GM19238 (cell line): ENCODE data around the gene KRT5.

Experiments used
- DNase-seq: peaks from one replicate; pipeline ENCODE4 v3.0.0; 2011; ENCODE audit warnings: low spot score; ENCODE audit not compliant: insufficient read length

The KRT5 gene

DNA sequence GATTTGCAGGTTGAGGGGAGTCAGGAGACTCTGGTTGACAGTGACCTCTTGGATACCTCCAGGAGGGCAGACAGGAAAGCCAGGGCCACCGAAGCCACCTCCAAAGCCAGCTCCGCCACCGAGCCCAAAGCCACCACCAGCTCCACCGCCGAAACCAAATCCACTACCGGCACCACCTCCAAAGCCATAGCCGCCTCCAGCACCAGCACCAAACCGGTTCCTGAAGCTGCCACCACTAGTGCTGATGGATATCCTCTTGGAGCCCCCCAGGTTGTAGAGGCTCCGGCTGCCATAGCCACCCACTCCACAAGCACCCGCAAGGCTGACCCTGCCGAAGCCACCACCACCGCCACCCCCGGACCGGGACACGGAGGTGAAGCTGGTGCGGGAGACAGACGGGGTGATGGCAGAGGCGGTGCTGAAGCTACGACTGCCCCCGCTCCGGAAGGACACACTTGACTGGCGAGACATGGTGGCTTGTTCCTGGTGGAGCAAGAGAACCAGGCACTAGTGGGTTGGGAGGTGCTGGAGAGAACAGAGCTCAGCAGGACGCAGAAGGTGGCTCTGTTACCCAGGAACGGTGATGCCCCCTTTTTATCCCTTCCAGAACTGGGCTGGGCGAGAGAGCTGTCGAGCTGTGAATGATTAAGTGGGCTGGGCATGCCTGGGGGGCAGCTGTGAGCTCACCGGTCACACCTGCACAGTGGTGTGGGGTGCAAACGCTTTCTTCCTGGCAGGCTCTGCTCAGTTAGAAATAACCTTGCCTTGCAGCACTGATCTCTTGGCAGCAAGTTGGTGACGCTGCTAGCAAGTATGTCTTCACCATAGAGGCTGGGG is at the start of gene KRT5:
Gene KRT5 (minus strand): TSS at position 569 of the 837 bp plus-strand sequence. CDS start 98 bp downstream, at position 471.
- DNase-seq = no peak

- DNase-seq = no peak
Measured at GRCh38 chr12:52568111-52568510, 47.9 kb upstream of the KRT5 start.

DNA sequence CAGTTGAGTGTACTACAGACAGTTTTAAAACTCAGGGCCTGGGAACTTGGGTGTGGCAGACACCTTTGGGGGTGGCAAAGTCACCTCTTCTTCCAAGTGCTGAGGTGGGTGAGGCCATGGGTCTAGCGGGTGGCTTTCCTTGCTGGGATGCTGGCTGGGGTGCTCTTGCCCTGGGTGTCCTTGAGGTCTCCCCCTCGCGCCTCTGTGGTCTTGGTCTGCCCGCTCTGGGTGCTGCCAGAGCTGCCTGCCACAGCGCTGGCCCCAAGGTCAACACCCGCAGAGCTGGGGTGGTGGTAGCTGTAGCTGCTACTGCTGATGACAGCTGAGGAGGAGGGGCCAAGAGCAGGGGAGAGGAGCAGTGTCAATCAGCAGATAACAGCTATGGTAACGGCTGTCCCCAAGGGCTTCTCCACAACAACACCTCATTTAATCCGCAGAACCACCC is 46.7 kb upstream of the KRT5 start:
- no peak for DNase-seq

DNA sequence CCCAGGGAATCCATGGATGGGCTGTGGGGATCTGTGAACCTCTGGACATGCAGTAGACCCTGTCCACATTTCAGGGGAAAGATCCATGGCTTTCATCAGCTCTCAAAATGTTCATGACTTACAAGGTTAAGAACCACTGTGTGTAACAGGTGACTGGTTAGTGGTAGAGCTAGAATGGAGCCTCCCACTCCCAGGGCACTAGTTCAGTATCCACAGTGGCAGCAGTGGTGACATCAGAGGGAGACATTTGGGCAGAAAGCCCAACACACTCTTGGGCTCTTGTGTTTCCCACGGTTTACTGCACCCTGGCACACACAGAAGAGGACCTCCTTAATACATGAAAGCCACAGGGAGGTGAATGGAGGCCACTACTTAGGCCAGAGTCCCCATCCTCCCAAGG is 44.4 kb upstream of the KRT5 start:
- no peak for DNase-seq

DNA sequence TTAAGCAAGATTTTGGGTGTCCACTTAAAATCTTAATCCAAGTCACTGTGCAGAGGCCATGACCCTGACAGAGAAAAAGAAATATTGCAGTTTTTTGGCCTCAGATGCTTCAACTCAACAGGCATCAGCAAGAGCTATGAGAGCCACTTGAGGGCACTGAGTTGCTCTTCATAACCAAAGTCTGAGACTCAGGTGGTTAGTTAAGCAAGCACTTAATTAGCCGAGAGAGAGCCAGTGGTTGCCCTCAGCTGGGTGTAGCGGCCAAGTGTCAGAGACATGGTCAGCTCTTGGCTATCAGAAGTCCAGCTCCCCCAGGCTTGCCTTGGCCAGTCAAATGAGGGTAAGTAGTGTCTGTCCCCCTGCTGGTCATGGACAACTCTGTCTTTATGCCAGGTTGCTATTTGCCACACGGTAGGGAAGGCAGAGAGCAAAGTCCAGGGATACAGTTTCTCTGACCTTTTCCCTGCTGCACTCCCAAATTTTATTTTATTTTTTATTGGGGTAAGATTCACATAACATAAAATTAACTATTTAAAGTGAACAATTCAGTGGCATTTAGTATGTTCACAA is 41.8 kb upstream of the KRT5 start:
- no peak for DNase-seq

- no peak for DNase-seq
Measured at GRCh38 chr12:52559979-52560378, 39.8 kb upstream of the KRT5 start.

- DNase-seq = no peak
Measured at GRCh38 chr12:52558781-52559445, 38.7 kb upstream of the KRT5 start.

- DNase-seq = no peak
Measured at GRCh38 chr12:52557476-52557875, 37.3 kb upstream of the KRT5 start.

DNA sequence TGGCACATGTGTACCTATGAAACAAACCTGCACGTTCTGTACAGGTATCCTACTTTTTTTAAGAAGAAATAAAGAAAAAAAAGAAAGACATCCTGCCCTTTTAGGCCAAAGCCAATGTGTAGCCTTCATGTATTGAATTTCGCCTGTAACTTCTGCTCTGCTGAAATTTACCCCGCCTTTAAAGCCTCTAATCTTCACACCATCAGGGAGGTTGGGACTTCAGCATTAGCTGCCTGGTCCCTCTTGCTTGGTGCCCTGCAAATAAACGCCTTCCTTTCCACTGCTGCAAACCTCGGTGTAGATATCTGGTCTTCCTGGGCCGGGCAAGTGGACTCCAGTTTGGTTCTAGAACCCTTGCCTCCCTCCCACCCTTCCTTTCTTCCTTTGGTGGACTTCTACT is 35.4 kb upstream of the KRT5 start:
- DNase-seq = no peak

DNA sequence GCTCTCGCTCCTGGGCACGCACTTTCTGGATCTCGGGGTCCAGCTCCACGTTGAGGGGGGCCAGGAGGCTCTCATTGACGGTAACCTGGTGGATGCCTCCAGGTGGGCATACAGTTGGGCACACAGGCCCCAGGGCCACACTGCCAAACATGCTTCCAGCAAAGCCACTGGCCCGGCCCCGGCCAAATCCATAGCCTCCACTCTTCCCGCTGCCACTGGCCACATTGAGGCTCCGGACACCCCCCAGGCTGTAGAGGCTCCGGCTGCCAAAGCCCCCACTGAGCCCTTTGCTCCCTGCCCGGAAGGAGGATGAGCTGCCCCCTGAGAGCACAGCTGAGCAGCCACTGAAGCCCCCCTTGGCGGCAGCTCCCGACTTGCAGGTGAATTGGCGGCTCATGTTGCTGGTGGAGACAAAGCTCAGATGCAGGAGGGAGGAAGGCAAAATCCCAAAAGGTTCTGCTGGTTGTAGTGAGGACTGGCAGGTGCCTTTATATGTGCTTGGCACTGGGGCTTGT is 32.5 kb upstream of the KRT5 start, which contains the start of gene KRT71:
Gene KRT71 (minus strand): TSS at position 465 of the 515 bp plus-strand sequence. CDS start 68 bp downstream, at position 397.
- no peak for DNase-seq

DNA sequence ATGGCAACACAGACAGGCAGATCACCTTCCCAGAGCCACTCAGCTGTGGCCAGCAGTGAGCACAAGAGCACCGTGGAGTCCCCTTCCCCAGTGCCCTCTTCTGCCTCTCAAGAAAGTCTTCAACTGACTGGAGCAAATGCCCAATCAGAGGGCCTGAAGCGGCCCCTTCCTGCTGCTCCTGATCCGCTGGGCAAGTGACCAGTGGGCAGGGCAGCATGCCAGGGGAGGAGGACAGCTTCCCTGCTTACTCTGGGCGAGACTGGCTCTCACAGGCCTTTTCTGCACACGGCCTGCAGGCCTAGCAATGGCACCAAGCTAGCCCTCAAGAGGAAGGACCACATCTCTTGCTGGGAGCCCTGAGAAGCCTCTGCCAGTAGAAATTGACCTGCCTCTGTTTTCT is 31.9 kb upstream of the KRT5 start:
- DNase-seq = no peak

- DNase-seq = no peak
Measured at GRCh38 chr12:52551216-52551865, 31.1 kb upstream of the KRT5 start.

DNA sequence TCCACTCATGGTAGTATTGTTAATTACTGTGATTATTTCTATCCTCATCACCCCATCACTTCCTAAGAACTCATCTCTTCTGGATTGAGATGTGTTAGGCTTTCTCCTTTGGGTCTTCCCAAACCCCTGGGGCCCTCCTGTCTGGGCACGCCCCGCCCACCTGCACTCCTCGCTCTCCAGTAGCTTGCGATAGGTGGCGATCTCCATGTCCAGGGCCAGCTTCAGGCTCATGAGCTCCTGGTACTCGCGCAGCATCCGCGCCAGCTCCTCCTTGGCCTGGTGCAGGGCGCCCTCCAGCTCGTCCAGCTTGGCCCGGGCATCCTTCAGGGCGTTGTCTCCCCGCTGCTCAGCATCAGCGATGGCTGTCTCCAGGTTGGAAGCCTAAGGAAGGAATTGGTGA is 25.9 kb upstream of the KRT5 start:
- DNase-seq = no peak

DNA sequence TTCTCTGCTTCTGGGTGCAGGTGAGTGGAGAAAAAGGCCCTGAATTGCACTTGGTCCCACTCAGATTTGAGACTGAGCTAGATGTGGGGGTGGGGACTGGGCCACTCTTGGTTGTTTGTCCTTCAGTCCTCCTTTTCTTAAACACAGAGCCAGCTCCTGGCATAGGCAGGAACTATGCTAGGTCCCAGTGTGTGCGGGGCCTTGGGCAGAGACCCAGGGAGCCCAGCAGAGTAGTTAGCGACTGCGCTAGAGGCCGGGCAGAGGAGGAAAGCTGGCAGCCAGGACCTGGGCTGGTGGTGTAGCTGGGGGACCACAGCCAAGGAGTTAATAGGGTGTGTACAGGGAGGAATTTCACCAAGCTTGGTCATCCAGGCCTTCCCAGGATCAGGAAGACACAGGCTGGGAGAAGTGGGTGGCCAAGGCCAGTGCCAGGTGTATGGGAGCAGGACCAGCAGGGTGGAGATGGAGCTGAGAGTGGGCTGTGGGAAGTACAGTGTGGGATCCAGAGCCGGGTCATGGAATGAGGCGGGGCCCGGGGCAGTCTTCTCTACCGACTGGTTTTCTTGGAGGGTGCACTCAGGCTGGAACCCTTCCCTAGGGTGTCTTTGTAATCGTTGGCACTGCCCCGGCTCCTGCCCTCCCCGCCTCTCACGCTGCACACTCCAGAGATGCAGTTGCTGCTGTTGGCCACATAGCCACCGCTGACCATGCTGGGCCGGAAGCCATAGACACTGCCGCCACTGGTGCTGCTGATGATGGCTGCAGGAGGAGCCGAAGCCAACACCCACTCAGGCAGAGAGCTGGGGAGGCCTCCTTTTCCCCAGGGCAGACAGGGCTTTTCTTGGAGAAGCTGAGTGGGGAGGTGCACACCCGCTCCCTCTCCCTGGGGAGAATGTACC is 24.0 kb upstream of the KRT5 start:
- no peak for DNase-seq

- DNase-seq = no peak
Measured at GRCh38 chr12:52542785-52543318, 22.7 kb upstream of the KRT5 start.

DNA sequence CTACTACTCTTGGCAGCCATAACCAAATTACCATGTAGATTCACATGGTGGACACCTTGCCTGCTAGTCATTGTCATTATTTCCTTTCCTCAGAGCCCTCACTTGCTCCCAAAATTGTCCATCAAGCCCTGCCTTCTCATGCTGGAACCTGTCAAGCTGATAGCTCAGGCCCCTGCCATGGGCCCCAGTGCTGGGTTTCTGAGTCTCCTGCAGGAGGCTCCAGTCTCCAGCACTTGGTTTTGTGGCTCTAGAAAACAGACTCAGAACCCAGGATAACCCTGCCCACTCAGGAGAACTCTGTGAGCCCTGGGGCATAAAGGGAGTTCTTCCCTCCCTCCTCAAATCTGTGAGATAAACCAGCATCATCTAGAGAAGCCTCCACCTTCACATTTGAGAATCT is 22.0 kb upstream of the KRT5 start:
- no peak for DNase-seq

DNA sequence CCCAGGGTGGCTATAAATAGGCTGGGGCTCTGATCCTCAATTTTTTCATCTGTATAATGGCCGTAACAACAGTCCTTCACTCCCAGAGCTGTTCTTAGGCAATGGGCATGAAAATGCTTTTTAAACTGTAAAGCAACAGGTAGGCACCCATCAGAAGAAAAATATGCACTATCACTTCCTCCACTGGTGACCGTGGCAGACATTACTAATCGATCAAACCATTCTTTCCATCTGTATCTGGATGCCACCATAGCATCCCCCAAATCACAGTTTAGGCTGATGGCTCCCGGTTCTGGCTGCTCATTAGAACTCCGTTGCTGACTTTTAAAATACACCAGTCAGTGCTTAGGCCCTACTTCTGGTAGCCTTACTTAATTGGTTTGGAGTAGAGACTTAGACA is 21.5 kb upstream of the KRT5 start:
- no peak for DNase-seq

- no peak for DNase-seq
Measured at GRCh38 chr12:52540531-52540930, 20.3 kb upstream of the KRT5 start.

- no peak for DNase-seq
Measured at GRCh38 chr12:52539821-52540173, 19.6 kb upstream of the KRT5 start.

DNA sequence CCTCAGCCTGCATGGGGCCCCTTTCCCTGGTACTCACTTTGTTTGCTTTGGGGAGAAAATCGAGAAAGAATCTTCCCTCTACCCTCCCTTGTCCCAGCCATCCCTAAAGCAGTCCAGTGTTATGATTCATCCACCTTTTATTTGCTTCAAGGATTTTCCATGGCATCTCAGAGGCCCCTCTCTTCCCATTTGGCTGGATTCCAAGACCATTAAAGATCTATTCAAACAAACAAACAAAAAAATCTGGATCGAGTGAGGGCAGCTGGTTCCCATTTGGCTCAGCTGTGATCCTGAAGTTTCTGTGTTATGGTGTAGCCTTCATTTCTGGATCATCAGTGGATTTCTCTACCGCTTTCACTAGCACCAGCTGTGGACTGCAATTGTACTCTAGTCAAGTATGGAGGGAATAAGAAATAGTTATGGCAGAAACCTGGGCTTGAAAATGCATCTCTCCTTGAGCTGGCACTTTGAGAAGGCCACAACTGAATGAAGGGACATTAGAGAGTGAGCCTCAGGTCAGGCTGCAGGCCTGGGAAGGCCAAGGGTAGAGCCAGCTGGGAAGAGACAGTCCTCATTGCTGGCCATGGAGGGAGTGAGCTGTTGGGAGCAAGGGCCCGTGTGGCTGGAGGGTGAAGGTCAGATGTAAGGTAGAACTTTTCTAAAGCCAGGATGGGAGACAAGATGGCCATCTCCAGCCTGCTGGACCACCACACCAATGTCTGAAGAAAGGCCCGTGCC is 19.1 kb upstream of the KRT5 start:
- DNase-seq = no peak
